ENCODE data around the gene TPPP.

The TPPP gene

GRCh38 chr5:676699-677076, 16.5 kb downstream of the TPPP start:
- peaks cover 11% of the 10 kb centered on the region for H3K27me3 Mint-ChIP-seq
- H3K27ac Mint-ChIP-seq: no peak overlapping the region
- H3K4me3 Mint-ChIP-seq: no peak overlapping the region
- DNase-seq (ENCODE audit: low spot score in 2 of 2) (no peak), ATAC-seq (ENCODE audit: low read depth) (no peak)
- no peaks in the 10 kb centered on the region for H3K36me3 Mint-ChIP-seq
- H3K4me1 Mint-ChIP-seq: peaks cover 13% of the 10 kb centered on the region
- no peaks in the 10 kb centered on the region for H3K9me3 Mint-ChIP-seq

GRCh38 chr5:675871-676698, 17.1 kb downstream of the TPPP start:
- no peaks in the 10 kb centered on the region for H3K9me3 Mint-ChIP-seq
- ATAC-seq (ENCODE audit: low read depth) (no peak), DNase-seq (ENCODE audit: low spot score in 2 of 2) (peak in 1 of 2 donors; percentile 10)
- peaks cover 13% of the 10 kb centered on the region for H3K4me1 Mint-ChIP-seq
- H3K4me3 Mint-ChIP-seq: no peak overlapping the region
- no peaks in the 10 kb centered on the region for H3K36me3 Mint-ChIP-seq
- peaks cover 9% of the 10 kb centered on the region for H3K27me3 Mint-ChIP-seq
- no peak overlapping the region for H3K27ac Mint-ChIP-seq

GRCh38 chr5:675111-675870, 17.9 kb downstream of the TPPP start:
- Mint-ChIP-seq H3K4me1 (peaks cover 13% of the 10 kb centered on the region), H3K36me3 (no peaks in the 10 kb centered on the region), H3K9me3 (no peaks in the 10 kb centered on the region), H3K27me3 (peaks cover 9% of the 10 kb centered on the region), H3K4me3 (no peak overlapping the region), H3K27ac (no peak overlapping the region)
- no peak for ATAC-seq (ENCODE audit: low read depth)
- DNase-seq (ENCODE audit: low spot score in 2 of 2): no peak

- Mint-ChIP-seq H3K36me3 (no peaks in the 10 kb centered on the region), H3K4me1 (peaks cover 13% of the 10 kb centered on the region), H3K27me3 (peaks cover 9% of the 10 kb centered on the region), H3K27ac (no peak overlapping the region), H3K9me3 (no peaks in the 10 kb centered on the region), H3K4me3 (no peak overlapping the region)
- DNase-seq (ENCODE audit: low spot score in 2 of 2) (no peak), ATAC-seq (ENCODE audit: low read depth) (no peak)
These were observed 18.5 kb downstream of the TPPP start for GRCh38 chr5:674630-675011.

- Mint-ChIP-seq H3K27me3 (peaks cover 9% of the 10 kb centered on the region), H3K4me1 (peaks cover 13% of the 10 kb centered on the region), H3K9me3 (no peaks in the 10 kb centered on the region), H3K36me3 (no peaks in the 10 kb centered on the region), H3K27ac (peak overlapping the region; percentile 95), H3K4me3 (no peak overlapping the region)
- ATAC-seq (ENCODE audit: low read depth) (no peak), DNase-seq (ENCODE audit: low spot score in 2 of 2) (no peak)
These were observed 19.1 kb downstream of the TPPP start for GRCh38 chr5:673831-674629.

DNA sequence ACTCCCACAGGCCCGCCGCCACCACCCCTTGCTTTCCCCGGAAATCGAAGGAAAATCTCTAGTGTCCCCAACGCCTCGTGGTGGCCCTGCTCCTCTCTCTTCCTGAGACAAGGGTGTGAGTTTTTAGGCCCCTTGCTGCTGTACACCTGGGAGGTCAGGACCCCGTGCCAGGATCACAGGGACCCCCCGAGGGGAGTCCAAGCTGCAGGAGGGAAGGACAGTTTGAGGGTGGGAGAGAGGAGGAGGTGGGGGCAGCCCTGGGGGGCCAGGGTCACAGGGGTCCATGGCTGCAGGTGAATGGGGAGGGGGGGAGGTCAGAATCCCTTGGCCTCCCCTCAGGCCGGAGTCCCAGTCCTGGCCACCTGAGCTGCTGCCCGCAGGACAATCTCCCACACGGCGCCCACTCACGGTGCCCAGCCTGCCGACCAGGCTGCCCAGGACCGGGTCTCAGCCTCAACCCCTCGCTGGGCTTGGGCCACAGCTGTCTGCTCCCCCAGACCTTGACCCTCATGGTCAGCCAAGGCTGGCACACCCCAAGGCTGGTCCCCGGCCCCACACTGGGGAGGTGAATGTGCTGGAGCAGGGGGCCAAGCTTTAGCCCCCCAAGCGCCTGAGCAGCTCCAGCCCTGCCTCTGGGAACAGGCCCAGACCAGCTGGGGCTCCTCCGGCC, 19.9 kb downstream of the TPPP start:
- DNase-seq (ENCODE audit: low spot score in 2 of 2): no peak
- Mint-ChIP-seq H3K4me3 (peak overlapping the region; percentile 52), H3K27ac (peak overlapping the region; percentile 95), H3K27me3 (peaks cover 9% of the 10 kb centered on the region), H3K36me3 (no peaks in the 10 kb centered on the region), H3K9me3 (no peaks in the 10 kb centered on the region), H3K4me1 (peaks cover 13% of the 10 kb centered on the region)
- ATAC-seq (ENCODE audit: low read depth): no peak

- H3K36me3 Mint-ChIP-seq: peaks cover 2% of the 10 kb centered on the region
- no peaks in the 10 kb centered on the region for H3K9me3 Mint-ChIP-seq
- H3K4me1 Mint-ChIP-seq: peaks cover 13% of the 10 kb centered on the region
- peak overlapping the region; percentile 95 for H3K27ac Mint-ChIP-seq
- peak in 1 of 2 donors; percentile 71 for DNase-seq (ENCODE audit: low spot score in 2 of 2)
- ATAC-seq (ENCODE audit: low read depth): peak; percentile 76
- peak overlapping the region; percentile 52 for H3K4me3 Mint-ChIP-seq
- peaks cover 9% of the 10 kb centered on the region for H3K27me3 Mint-ChIP-seq
These were observed 20.6 kb downstream of the TPPP start for GRCh38 chr5:672329-673160.

- H3K27me3 Mint-ChIP-seq: peaks cover 9% of the 10 kb centered on the region
- H3K4me1 Mint-ChIP-seq: peaks cover 13% of the 10 kb centered on the region
- peaks cover 6% of the 10 kb centered on the region for H3K36me3 Mint-ChIP-seq
- H3K4me3 Mint-ChIP-seq: no peak overlapping the region
- peak; percentile 62 for ATAC-seq (ENCODE audit: low read depth)
- H3K9me3 Mint-ChIP-seq: no peaks in the 10 kb centered on the region
- peak; percentile 67 to 68 for DNase-seq (ENCODE audit: low spot score in 2 of 2)
- peak overlapping the region; percentile 95 for H3K27ac Mint-ChIP-seq
These were observed 21.5 kb downstream of the TPPP start for GRCh38 chr5:671459-672328.

DNA sequence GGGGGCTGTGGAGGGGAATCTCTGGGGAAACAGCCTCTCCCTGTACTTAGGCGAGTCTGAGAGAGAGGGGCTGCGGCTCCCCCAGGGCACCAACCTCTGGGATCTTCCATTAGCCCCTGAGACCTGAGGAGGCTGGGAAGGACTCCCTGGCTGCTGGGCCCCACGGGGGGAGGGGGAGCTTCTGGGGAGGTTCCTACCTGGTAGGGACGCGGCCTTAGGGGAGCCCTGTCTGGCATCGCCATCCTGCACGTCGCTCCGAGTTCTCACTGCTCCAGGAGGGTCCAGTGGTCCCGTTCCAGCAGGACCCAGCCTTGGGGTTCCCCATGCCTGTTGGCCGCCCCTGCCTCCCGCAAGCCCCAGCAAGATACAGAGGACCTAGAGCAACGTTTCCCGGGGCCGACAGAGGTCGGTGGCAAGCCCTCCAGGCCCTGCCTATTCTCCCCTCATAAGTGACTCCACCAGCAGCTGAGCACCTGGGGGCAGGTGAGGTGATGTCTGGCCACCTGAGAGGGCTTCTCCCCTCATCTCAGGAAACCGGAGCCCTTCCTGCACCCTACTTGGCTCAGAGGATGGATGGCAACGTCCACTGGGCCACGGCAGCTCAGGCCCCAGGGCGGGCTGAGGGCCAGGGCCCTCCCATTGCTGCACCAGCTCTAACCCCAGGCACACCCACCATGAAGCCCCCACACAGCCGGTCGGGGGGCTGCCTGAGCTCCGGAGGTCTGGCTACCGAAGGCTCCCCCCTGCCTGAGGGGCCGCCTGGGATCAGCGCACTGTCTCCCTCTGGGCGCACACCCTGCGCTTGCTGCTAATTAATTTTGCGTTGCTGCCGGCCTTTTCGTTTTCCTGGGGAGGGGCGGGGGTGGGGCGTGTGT, 22.5 kb downstream of the TPPP start:
- ATAC-seq (ENCODE audit: low read depth) (no peak), DNase-seq (ENCODE audit: low spot score in 2 of 2) (no peak)
- peaks cover 9% of the 10 kb centered on the region for H3K27me3 Mint-ChIP-seq
- no peaks in the 10 kb centered on the region for H3K9me3 Mint-ChIP-seq
- H3K36me3 Mint-ChIP-seq: peaks cover 9% of the 10 kb centered on the region
- no peak overlapping the region for H3K4me3 Mint-ChIP-seq
- no peak overlapping the region for H3K27ac Mint-ChIP-seq
- H3K4me1 Mint-ChIP-seq: peaks cover 13% of the 10 kb centered on the region

DNA sequence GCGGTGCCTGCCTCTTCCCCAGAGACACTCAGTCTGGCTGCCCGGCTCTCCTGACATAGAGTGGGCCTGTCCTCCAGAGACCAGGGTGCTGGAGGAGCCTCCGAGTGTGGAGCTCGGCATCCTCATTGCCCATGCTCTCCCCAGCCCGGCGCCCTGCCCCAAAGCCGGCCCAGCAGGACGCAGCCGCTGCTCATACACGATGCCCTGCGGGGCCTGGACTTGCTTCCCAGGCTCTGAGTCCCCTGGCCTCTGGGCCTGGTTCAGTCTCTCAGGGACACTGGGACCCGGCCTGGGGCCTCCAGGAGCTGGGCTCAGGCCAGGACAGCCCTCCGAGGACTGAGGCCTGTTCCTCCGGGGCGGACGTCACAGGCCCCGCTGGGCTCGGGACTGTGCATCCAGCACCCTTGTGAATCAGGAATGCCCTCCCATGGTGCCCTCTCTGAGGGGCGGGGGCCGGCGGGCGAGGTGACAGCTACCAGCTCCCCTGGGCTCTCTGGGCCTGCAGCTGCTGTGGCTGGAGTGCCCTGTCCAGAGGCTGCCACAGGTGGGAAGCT, 23.2 kb downstream of the TPPP start:
- H3K36me3 Mint-ChIP-seq: peaks cover 10% of the 10 kb centered on the region
- no peak for DNase-seq (ENCODE audit: low spot score in 2 of 2)
- H3K27me3 Mint-ChIP-seq: peaks cover 9% of the 10 kb centered on the region
- no peak for ATAC-seq (ENCODE audit: low read depth)
- H3K27ac Mint-ChIP-seq: no peak overlapping the region
- no peak overlapping the region for H3K4me3 Mint-ChIP-seq
- H3K9me3 Mint-ChIP-seq: no peaks in the 10 kb centered on the region
- H3K4me1 Mint-ChIP-seq: peaks cover 13% of the 10 kb centered on the region

DNA sequence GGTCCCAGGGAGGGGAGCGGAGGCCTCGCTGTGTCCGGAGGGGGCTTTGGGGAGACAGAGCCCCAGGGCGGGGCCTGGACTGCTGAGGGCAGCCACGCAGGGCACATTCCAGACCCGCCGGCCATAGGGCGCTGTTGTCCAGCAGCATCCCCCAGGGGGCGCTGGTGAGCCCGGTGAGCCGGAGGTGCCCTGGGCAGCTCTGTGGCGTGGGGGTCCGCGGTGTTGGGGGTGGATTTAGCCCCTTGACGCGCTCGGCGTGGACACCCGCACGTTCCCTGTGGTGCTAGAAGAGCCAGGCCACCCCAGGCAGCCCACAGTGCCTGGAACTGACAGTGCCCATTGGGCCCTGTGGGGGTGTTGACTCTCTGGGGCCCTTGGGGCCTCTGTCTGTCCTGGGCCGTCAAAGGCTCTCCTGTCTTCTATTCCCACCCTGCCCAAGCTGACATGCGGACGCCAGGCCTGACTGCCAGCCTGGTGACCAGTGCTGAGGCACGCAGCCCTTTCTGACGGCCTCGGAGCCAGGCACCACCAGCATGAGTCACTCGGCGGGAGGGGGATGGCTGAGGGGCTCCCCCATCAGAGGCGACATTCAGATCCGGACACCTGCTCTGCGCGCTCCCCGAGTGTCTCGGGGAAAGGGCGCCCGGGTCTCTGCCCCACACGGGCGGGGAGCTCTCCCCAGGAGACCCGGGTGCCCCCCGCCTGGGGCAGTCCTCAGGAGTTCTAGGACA, 23.9 kb downstream of the TPPP start:
- Mint-ChIP-seq H3K36me3 (peaks cover 13% of the 10 kb centered on the region), H3K4me1 (peaks cover 13% of the 10 kb centered on the region), H3K4me3 (no peak overlapping the region), H3K27me3 (peaks cover 9% of the 10 kb centered on the region), H3K9me3 (no peaks in the 10 kb centered on the region), H3K27ac (no peak overlapping the region)
- no peak for DNase-seq (ENCODE audit: low spot score in 2 of 2)
- no peak for ATAC-seq (ENCODE audit: low read depth)

All from memory B cell (primary cell).